ENCODE results near the gene NALCN.

- no peak for TF ChIP-seq CTCF (IDR thresholded peaks at IDR 0.05; ENCODE audit: insufficient read depth, low read depth, low read length)
- no peak for TF ChIP-seq EZH2 (IDR thresholded peaks at IDR 0.05; ENCODE audit: insufficient read depth, low read length)
Measured at GRCh38 chr13:101111894-101112293, 304.4 kb downstream of the NALCN start.

Measured in astrocyte (in vitro differentiated cells and primary cell).